ENCODE results near the gene ARHGAP26. TPM values are rescaled to one million over a fixed set of nuclear protein-coding genes. Genes with fewer than 3 reads are reported as not detected.
A peak's percentile ranks its signal among the peaks of the same experiment; 100 is the strongest.

ARHGAP26 gene
- total and polyA plus RNA-seq, 7 donors: 2.5 to 28.7 (median 12.0) TPM

DNA sequence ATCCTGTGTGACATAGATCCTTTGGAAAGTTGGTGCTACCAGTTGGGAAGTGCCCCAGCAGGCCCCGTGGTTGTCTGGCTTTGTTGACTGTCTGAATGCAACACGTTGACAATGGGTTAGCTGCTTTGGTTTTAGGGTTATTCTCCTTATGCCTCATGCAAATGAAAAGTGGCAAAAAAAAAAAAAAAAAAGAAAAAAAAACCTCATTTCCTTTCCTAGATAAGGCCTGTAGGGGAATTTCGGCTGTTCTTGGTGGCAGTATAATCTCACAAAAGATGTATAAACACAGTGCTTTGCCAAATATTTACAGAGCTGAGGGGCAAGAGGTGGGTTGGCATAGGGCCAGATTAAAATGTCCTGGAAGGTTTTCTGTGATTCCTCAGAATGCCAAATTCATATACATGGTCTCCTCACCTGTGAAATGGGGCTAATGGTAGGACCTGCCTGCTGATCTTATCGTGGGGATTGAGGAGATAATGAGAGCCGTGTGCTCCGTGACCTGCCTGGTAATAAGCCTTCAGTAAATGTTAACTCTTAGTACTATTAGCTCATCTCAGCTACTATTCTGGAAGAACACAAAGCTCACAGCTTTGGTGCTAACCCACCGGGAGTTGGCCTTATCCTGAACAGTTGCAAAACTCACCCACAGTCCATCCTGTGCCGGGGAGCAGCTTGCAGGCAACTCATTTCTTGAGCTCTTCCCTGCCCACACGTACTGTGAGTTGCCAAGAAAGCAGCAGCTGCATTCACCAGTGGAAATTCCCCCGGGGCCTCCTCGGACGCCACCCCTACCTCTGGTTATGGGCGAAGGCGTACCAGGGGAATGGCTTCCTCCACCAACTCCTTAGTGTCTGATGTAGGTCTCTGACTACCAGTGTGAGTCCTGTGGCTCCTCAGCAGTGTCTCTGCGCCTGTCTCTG is 413.0 kb downstream of the ARHGAP26 start:
- H3K4me3 ChIP-seq: no peak overlapping the region
- no peaks in the 10 kb centered on the region for H3K27me3 ChIP-seq (ENCODE audit: insufficient read depth in 3 of 3, low read length in 2 of 3)
- TF ChIP-seq CTCF (IDR thresholded peaks at IDR 0.05): no peak
- no peaks in the 10 kb centered on the region for H3K9me3 ChIP-seq
- peak overlapping the region; percentile 5 for H3K27ac ChIP-seq
- peak; percentile 35 to 65 for DNase-seq
- 40 to 57% (median 53%) methylated on average over 15 of the region's 15 CpGs for WGBS, 3 donors
- H3K36me3 ChIP-seq (ENCODE audit: insufficient read depth in 1 of 2, low read depth in 1 of 2): no peaks in the 10 kb centered on the region
- intact Hi-C loops (cut with DNase I): no loop called here
- H3K4me1 ChIP-seq: peaks cover 38% of the 10 kb centered on the region
- peak; percentile 41 to 74 (median 64) for ATAC-seq

DNA sequence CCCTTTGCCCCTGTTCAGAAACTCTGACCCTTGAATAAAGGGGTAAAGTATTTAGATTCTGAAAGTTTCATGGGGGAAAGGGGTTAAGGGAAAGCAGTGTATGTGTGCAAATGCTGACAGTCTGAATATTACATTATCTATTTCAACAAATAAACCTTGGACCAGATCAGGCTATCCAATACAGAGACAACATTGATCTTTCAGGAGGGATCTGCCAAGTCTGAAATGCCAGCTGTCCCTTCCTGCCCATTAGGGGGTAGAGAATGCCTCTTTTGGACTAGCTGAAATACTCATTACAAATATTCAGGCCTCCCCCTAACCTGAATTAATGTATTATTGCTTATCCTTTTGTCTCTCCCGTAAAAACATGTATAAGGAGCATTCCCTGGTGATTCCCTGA is 413.8 kb downstream of the ARHGAP26 start:
- H3K27me3 ChIP-seq (ENCODE audit: insufficient read depth in 3 of 3, low read length in 2 of 3): no peaks in the 10 kb centered on the region
- H3K4me3 ChIP-seq: no peak overlapping the region
- ATAC-seq (no peak), DNase-seq (no peak)
- H3K4me1 ChIP-seq: peaks cover 34% of the 10 kb centered on the region
- intact Hi-C loops (cut with DNase I): no loop called here
- H3K36me3 ChIP-seq (ENCODE audit: insufficient read depth in 1 of 2, low read depth in 1 of 2): no peaks in the 10 kb centered on the region
- H3K9me3 ChIP-seq: no peaks in the 10 kb centered on the region
- WGBS, 3 donors: 78 to 88% (median 79%) methylated on average over 1 of the region's 1 CpG
- H3K27ac ChIP-seq: no peak overlapping the region
- no peak for TF ChIP-seq CTCF (IDR thresholded peaks at IDR 0.05)

- no peak overlapping the region for H3K4me3 ChIP-seq
- H3K27me3 ChIP-seq (ENCODE audit: insufficient read depth in 3 of 3, low read length in 2 of 3): no peaks in the 10 kb centered on the region
- no peaks in the 10 kb centered on the region for H3K36me3 ChIP-seq (ENCODE audit: insufficient read depth in 1 of 2, low read depth in 1 of 2)
- intact Hi-C loops (cut with DNase I): no loop called here
- peak overlapping the region; percentile 18 for H3K27ac ChIP-seq
- no peak for DNase-seq
- peaks cover 34% of the 10 kb centered on the region for H3K4me1 ChIP-seq
- TF ChIP-seq CTCF (IDR thresholded peaks at IDR 0.05): no peak
- H3K9me3 ChIP-seq: no peaks in the 10 kb centered on the region
- peak in 1 of 4 donors; percentile 37 for ATAC-seq
These were observed 416.4 kb downstream of the ARHGAP26 start for GRCh38 chr5:143186623-143187022.

DNA sequence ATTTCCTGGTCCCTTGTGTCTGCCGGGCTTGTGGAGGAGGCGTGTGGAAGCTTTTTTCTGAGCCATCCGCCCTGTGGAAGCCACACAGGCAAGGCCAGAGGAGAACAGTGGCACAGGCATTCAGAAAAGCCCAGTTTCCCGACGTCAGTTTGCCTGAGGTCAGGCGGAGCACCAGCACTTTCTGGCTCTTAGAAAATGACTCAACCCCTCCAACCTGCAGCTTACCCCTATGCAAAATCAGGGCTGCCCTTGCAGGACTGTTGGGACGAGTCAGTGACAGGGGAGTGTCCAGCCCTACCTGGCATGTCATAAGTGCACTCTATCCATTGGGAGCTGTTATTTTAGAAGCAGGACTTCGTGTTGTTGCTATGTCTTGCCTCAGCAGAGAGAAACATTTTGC is 417.3 kb downstream of the ARHGAP26 start:
- 43 to 54% (median 51%) methylated on average over 8 of the region's 8 CpGs for WGBS, 3 donors
- Histone ChIP-seq H3K36me3 (ENCODE audit: insufficient read depth in 1 of 2, low read depth in 1 of 2) (no peaks in the 10 kb centered on the region), H3K27ac (no peak overlapping the region), H3K9me3 (no peaks in the 10 kb centered on the region), H3K27me3 (ENCODE audit: insufficient read depth in 3 of 3, low read length in 2 of 3) (no peaks in the 10 kb centered on the region), H3K4me3 (no peak overlapping the region), H3K4me1 (peaks cover 28% of the 10 kb centered on the region)
- intact Hi-C loops (cut with DNase I): no loop called here
- TF ChIP-seq CTCF (IDR thresholded peaks at IDR 0.05): no peak
- DNase-seq: no peak
- peak in 3 of 4 donors; percentile 59 to 75 (median 65) for ATAC-seq
